GM21717 (cell line): ENCODE results near the gene SAMD10.
A peak's percentile ranks its signal among the peaks of the same experiment; 100 is the strongest.
"Not testable (repeated sequence)": the region's sequence is repeated elsewhere in the genome, so short reads cannot be mapped to it uniquely, and the experiment has no call there.

Source experiments
- ATAC-seq: cut with Tn5 transposase; IDR thresholded peaks from one replicate; pipeline ENCODE4 v1.9.1; 2021; ENCODE audit warnings: mild to moderate bottlenecking, moderate library complexity; ENCODE audit not compliant: unreplicated experiment

The SAMD10 gene

GRCh38 chr20:64003960-64004725 lies 24.7 kb upstream of the SAMD10 start:
- no peak for ATAC-seq

GRCh38 chr20:64001607-64002011 lies 22.2 kb upstream of the SAMD10 start:
- no peak for ATAC-seq

- ATAC-seq = no peak
These were observed 21.5 kb upstream of the SAMD10 start for GRCh38 chr20:64000906-64001305.

- ATAC-seq = no peak
These were observed 3.5 kb upstream of the SAMD10 start for GRCh38 chr20:63982937-63983336.

- peak; percentile 34 for ATAC-seq
These were observed 1.6 kb upstream of the SAMD10 start, which contains the start of gene PRPF6 for GRCh38 chr20:63980806-63981728. TSS of gene PRPF6 (plus strand) at chr20:63981132. CDS start at chr20:63981246, 114 bp downstream.

- ATAC-seq = no peak
These were observed 919 bp upstream of the SAMD10 start for GRCh38 chr20:63980317-63980805.

GRCh38 chr20:63979229-63979556 lies 249 bp downstream of the SAMD10 start:
- no peak for ATAC-seq

GRCh38 chr20:63978319-63979228 lies 868 bp downstream of the SAMD10 start:
- ATAC-seq = peak; percentile 28

GRCh38 chr20:63977739-63978276 lies 1.6 kb downstream of the SAMD10 start:
- no peak for ATAC-seq

GRCh38 chr20:63976980-63977738 lies 2.3 kb downstream of the SAMD10 start:
- ATAC-seq = no peak

GRCh38 chr20:63976511-63976910 lies 2.9 kb downstream of the SAMD10 start:
- not testable (repeated sequence) for ATAC-seq

- ATAC-seq = no peak
These were observed 4.8 kb downstream of the SAMD10 start for GRCh38 chr20:63974402-63975200.

GRCh38 chr20:63973636-63974401 lies 5.6 kb downstream of the SAMD10 start:
- no peak for ATAC-seq

- no peak for ATAC-seq
These were observed 6.3 kb downstream of the SAMD10 start for GRCh38 chr20:63973160-63973479.

GRCh38 chr20:63972312-63973159 lies 6.9 kb downstream of the SAMD10 start:
- no peak for ATAC-seq

- not testable (repeated sequence) for ATAC-seq
These were observed 7.5 kb downstream of the SAMD10 start for GRCh38 chr20:63971960-63972311.

GRCh38 chr20:63970714-63971431 lies 8.6 kb downstream of the SAMD10 start:
- no peak for ATAC-seq
